GM19193 (cell line): ENCODE measurements around the gene HIGD1C.

Source experiments
- POLR2A ChIP-seq: IDR thresholded peaks from 4 replicates; pipeline ENCODE4 v1.6.1; 2011; ENCODE audit not compliant: insufficient read depth, insufficient read length; ENCODE audit errors: extremely low read depth

HIGD1C gene

DNA sequence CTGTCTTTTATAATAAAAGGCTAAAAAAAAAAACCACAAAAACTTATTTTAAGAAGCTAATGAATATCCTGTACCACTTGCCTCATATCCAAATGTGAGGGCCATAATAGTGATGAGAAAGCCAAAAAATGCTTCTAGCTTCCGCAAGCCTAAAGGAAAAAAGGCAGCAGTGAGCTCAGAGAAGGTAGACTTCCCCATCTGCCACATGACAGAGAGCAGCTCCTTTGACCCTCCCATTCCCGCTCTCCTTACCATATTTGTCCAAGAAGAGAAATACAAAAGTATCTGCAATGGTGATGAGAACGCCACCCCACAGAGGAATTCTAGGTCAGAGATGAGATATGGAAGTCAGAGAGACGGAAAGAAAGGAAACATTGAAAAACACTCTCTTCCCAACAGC, 46.7 kb downstream of the HIGD1C start:
- no peak for TF ChIP-seq POLR2A

DNA sequence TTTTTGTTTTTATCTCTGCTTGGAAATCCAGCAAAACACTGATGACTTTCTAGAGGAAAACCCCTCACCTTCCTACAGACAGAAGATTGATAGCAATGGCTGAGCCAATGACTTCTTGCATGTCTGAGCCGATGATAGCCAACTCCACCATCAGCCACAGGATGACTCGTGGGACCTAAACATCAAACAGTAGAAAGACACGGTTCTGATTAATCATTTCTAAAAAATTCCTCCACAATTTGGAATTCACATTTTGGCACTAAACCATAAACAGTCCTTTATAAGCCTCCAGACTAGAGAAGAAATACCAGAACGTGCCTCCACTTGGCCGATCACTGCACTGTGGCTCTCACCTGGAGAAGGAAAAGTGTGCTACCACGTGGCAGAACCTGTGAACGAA, 47.9 kb downstream of the HIGD1C start:
- no peak for TF ChIP-seq POLR2A

GRCh38 chr12:51001799-51002198, 49.5 kb downstream of the HIGD1C start:
- TF ChIP-seq POLR2A, result no peak

DNA sequence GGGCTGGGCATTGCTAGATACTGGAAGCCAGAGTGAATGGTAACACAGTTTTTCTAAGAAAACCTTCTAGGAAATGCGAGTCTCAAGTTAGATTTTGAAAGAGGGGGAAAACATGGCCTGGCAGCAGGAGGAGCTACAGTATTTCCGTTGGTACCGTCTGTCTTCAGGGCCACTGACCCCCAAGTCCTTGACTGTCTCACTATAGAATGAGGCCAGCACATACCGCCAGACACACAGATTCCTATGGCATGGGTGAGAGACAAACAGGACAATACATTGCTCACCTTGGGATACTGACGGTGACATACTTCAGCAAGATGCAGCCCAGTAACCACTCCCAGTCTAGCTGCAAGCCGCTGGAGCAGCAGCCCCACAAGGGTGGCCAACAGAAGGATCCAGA, 52.2 kb downstream of the HIGD1C start:
- no peak for TF ChIP-seq POLR2A

GRCh38 chr12:51005030-51005429, 52.7 kb downstream of the HIGD1C start:
- TF ChIP-seq POLR2A, result no peak

DNA sequence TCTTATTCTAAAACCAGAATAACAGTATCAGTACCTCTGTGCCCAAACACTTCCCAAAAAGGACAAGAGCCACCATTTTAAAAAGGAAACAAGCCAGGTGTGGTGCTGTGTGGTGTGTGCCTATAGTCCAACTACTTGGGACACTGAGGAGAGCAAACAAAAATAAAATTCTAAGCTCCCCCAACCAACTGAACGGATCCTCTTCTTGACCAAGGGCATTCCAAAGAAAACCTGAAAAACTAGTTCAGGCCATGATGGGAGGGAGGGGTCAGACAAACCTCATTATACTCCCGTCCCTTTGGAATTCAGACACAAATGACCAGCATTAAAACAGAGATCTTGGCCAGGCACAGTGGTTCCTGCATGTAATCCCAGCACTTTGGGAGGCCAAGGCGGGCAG, 53.3 kb downstream of the HIGD1C start:
- no peak for TF ChIP-seq POLR2A

DNA sequence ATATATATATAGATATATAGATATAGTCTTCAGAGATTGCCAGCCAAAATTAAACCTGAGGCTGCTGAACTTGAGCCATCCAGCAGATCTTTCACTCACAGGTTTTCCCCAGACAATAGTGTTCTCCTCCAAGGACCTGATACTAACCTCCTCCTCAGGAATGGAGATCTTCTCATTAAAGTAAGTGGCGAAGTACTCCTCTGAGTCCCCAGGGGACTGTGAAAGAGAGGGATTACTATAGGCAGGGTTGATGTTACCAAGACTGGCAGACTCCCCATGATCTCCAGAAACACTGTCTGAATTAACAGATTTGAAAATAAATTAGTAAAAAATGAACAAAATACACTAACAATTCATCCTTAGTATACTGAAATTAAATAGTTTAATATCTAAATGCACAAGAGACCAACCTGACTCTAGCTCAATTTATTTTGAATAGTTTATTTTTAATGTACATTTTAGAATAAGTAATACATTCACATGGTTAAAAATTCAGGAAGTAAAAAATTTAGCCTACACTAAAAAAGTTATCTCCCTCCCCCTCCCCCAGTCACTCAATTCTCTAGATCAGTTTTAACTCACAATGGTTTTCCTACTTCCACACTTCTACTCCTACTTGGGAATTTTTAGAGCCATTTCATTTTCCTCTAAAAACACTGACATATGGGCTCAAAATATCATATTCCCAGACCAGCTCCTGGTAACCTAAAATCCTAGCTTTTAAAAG, 56.1 kb downstream of the HIGD1C start:
- TF ChIP-seq POLR2A, result no peak

- no peak for TF ChIP-seq POLR2A
Observed at GRCh38 chr12:51009056-51009440, 56.7 kb downstream of the HIGD1C start.

DNA sequence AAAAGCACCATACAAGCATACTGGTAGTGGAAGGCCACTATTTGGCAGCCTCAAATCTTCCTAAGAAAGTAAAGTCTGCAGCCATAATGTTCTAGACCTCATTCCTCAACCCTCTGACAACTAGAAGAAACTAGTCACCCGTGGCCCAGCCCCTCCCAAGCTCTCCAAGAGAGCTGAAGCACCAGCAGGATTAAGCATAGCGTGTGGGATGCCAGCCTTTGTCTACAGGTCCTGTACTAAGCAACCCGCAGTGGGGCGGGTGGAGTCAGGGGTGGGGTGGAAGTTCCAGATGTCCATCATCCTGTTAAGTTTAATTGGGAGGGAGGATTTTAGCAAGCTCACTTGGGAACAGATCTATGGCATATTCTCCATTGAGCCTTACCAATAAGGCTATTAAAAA, 59.6 kb downstream of the HIGD1C start:
- TF ChIP-seq POLR2A, result no peak

DNA sequence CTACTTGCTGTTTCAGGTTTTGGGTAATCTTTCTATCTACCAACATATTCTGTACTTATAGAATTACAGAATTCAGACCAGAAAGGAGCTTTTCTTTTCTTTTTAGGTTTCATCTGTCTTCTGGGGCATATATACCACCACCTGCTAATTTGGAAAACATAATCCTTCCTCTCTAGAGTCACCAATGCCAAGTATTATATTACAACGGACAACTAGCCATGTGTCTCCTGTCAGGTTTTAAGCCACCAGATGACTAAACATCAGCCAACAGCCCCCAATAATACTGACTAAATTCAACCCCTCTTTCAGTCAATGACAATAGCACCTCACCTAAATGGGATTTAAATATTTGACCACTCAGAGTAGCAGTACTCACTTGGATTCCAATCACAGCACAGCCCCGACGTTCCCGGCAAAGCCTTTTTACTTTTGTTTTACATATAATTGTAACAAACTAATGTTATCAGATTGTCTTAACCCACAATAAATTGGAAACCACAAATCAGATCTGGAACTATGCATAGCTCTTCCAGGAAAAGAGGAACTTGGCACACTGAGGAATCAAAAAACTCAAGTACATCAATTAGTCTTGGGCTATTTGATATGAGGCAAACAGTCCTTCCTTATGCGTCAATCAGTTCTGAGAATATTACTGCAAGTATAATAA, 60.4 kb downstream of the HIGD1C start:
- no peak for TF ChIP-seq POLR2A

DNA sequence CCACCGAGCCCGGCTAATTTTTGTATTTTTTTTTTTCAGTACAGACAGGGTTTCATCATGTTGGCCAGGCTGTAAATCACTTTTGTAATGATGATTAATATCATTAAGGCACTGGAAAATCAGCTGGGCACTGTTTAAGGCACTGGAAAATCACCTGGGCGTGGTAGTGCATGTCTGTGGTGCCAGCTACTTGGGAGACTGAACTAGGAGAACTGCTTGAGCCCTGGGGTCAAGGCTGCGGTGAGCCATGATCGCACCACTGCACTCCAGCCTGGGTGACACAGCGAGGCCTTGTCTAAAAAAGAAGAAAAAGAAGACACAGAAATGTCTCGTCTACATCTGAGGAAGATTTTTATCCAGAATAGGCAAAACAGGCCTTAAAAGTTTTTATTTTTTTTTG, 61.1 kb downstream of the HIGD1C start:
- TF ChIP-seq POLR2A, result no peak

GRCh38 chr12:51017452-51017851, 65.1 kb downstream of the HIGD1C start:
- TF ChIP-seq POLR2A, result no peak

GRCh38 chr12:51018956-51019355, 66.6 kb downstream of the HIGD1C start:
- no peak for TF ChIP-seq POLR2A

- TF ChIP-seq POLR2A, result no peak
Observed at GRCh38 chr12:51019927-51020326, 67.6 kb downstream of the HIGD1C start.
